HG03457 (cell line): ENCODE results near the gene TNC.
"Not testable (repeated sequence)": the region's sequence is repeated elsewhere in the genome, so short reads cannot be mapped to it uniquely, and the experiment has no call there.

Experiments
- ATAC-seq: cut with Tn5 transposase; IDR thresholded peaks from one replicate; pipeline ENCODE4 v1.9.1; 2021; ENCODE audit warnings: moderate number of reproducible peaks; ENCODE audit not compliant: unreplicated experiment

TNC gene

DNA sequence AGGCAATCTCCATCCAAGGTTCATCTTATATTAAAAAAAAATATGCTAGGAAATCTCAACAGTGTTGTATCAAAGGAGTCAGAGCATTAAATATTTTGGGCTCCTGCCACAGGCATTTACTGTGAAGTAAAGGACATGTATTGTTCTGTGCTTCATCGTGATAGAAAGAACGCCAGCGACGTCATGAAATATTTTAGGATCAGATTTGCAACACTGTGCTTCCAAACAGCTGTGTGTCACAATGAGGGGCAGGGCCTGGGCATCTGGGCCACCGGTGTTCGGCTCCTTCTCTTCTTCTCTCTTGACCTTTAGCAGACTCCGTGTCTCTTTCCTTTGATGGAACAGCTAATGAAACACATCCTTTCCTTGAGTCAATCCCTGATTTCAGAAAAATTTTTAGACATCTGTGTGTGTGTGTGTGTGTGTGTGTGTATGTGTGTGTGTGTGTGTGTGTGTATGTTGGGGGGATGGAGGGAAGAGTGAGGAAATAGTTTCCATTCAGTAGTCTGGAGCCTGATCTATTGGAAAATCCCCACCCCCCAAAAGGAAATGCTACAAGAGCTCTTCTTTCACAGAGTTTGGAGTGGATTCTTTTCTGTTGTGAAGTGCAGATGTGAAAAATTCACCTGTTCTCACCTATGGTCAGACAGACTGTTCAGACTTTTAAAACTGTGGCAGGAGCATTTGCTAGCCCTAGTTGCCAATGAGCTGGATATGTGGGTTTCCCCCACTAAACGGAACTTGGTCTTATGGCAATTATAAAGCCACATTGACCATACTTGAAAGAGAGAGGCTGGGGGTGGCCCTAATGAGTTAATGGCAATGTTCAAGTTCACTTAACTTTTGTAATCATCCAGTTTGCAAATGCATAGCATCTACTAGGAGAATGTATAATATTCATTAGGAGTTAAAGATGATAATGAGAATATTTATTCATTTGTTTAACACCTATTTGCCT is 18.1 kb upstream of the TNC start:
- no peak for ATAC-seq

DNA sequence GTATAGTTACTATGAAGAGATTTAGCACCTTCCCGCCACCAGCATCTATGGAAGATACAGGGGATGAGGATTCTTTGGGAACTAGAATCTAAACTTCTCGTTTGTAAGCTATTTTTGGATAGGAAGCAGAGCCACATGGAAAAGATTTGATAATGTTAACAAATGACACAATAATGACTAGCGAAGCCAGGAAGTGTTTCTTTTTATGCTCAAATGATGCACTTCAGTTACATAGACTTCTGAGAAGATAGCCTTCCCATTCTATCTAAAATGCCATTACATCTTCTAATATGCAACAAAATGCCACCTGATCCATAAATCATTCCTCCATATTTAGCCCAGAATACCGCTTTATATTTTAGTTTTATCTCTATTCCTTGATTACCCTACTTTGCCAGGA is 17.0 kb upstream of the TNC start:
- no peak for ATAC-seq

DNA sequence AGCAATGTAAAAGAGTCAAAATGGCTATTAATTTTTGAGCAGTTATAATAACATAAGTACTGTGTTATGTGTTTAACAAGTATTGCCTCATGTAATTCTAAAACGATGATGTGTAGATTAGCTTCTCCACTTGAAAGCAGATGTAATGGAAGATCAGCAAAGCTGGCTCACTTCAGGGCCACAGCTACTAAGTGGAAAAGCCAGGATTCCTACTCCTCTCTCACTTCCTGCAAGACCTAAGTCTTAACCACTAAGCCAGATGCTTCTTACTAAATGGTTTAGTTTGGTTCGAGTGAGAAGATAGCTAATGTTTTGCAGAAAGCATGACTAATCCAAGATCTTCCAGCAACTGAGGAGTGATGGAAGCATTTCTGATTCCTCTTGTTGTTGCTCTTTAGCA is 15.7 kb upstream of the TNC start:
- no peak for ATAC-seq

DNA sequence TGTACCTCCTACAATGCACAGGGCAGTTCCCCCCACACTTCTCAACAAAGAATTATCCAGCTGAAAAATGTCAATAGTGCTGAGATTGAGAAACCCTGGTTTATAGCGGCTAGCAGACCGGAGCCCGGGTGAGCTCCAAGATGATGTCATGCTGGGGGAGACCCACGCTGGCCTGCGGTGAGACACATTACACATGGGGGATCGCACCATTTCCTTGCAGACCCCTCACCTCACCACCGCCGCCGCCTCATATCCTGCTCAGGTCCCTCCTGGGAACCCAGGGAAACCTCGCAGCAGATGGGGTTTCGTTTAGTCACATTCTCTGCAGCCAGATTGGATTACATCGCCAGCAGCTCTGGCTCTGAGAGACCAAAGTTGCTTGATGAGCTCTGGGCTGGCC is 14.7 kb upstream of the TNC start:
- no peak for ATAC-seq

DNA sequence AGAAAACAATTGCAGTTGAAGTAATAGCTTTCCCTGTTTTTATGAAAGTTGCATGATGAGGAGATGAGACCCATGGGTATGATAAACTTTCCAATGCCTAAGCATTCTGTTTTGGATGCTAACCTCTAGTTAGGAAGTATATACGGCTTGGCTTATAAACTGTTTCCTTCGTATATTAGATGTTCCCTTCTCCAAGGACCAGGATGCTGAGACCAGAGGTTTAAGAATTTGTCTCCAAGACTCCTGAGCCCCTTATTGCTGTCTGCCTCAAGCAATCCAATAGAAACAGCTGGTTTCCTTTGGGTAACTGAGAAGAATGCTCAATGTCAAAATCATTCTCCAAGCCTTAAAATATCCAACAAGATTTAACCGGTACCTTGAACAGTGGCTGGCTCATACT is 12.2 kb upstream of the TNC start:
- ATAC-seq = no peak

DNA sequence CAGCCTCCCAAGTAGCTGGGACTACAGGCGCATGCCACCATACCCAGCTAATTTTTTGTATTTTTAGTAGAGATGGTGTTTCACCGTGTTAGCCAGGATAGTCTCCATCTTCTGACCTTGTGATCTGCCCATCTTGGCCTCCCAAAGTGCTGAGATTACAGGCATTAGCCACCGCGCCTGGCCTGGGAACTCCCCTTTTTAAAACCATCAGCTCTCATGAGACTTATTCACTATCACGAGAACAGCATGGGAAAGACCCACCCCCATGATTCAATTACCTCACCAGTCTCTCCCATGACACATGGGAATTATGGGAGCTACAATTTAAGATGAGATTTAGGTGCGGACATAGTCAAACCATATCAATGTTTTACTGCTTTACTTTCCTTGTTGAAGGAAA is 10.8 kb upstream of the TNC start:
- ATAC-seq = not testable (repeated sequence)

DNA sequence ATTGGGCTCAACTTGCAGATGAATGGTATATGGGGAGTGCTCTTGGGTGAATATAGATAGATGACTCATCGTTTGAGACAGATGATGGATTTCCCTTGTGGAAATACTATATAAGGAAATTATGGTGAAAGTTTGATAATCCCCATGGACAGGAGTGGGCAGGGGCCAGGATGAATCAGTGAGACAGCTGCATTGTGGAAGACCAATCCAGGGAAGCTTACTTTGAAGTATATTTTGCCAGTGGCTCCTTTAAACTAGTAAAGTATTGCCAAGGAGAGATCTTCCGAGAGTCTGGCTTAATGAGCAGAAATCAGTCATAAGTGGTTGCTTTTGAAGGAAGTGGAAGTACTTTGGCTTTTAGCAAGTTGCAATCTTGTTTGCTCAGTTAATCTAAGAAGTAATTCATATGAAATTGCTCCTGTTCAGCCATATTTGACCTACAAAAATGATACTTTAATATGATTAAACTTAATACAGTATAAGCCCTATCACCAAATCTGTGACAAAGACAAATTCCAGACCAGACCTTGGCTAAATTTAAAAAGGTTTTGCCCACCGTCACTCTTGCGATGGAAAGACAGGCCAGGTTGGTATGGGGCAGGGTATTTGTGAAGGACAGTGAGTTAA is 9.3 kb upstream of the TNC start:
- no peak for ATAC-seq

DNA sequence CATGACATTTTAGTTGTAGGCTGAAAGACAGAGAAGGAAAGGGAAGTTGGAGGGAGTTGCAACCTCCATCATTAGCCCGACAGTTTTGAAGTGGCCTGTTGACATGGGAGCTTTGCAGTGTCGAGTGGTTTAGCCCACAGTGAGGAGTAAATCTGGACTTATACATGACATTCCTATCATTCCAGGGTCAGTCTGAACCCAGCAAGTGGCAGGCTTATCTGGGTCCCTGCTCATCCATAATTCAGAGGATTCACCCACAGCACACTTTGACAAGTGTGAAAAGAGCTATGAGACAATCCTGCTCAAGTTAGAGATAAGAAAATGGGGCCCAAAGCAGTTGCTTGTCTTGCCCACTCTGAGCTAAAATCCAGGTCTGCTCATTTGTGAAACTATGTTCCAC is 8.4 kb upstream of the TNC start:
- no peak for ATAC-seq

DNA sequence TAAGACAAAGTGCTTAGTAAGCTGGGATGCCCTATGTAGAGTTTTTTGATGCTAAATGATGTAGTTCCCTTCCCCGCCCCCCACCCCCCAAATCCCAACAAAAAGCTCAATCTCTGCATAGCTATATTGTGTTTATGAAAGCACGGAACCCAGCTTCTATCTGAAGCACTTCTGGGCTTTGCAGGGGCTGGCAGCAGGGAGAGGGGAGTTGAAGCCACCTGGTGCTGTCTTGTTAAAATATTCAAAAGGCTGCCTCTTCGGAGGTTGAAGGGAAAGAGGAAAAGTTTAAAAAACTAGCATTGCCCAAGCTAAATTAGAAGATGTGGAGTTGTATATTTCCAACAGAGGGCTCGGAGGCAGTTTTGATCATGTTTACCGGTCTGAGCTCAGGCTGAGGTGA is 5.0 kb upstream of the TNC start:
- ATAC-seq = no peak

DNA sequence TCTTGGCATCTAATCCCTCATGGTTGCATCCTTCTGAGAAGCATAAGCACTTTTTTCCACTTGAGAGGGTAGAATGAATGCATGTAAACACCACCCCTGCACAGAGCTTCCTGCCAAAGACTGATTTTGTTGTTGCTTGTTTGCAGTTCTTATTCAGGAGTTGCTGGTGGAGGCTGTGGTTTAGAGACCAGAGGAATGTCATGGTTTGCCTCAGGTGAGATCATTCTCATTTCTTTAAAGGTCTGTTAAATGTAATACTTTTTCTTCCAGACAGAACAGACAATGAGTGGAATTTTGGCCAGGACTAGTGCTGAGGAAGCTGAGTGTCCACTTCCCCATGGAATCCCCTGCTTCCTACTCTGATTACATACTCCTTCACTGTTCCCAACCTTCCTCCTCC is 3.2 kb upstream of the TNC start:
- no peak for ATAC-seq

DNA sequence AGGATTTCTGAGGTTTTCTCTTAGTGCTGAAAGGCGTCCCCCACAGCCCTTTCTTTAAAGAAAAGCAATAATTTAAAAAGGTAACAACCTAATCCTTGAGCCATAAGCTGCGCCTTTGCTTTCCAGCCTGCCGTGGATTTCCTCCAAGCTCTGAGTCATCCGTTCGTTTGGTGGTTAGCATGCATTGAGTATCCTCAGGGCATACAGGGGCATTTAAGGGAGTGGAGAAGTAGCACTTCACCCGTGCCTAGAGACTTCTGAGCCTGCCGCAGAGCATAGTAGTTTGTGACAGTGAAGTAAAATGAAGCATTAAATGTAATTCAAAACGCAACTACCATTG is 892 bp upstream of the TNC start:
- ATAC-seq = no peak

DNA sequence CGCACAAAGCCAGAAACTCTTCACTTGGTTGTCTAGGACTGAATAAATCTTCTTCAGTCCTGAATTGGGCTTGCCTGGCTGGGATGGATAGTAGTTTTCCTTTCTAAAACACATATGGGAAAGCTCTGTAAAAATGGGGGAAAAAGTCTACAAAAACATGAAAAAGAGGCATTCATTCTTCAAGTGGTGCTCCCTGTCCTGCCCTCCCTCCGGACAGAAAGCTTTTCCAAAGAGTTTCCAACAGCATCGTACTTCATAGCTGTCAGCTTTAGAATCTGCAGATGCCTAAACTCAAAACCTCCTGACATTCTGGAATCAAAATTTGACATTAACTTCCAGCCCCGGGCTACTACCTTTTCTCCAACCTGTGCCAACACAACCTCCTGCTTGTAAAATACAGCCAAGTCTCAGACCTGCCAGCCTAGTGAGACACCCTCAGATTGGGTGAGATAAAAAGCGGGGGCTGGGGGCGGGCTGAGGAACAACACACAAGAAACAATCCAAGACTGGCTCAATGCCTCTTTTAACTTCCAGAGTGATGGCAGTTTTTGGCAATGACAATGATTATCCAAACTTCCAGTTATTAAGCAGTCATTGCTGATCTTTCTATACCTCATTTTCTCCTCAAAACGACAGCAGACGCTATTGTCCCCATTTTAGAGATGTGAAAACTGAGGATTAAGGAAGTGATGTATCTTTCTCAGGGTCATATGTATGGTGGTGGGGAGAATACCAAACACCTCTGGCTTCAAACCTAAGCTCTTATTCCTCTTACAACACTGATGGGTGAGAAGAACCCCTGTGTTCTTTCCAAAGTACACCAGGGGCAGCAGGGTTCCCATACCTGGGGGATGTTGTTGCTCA is 1.3 kb downstream of the TNC start:
- no peak for ATAC-seq

DNA sequence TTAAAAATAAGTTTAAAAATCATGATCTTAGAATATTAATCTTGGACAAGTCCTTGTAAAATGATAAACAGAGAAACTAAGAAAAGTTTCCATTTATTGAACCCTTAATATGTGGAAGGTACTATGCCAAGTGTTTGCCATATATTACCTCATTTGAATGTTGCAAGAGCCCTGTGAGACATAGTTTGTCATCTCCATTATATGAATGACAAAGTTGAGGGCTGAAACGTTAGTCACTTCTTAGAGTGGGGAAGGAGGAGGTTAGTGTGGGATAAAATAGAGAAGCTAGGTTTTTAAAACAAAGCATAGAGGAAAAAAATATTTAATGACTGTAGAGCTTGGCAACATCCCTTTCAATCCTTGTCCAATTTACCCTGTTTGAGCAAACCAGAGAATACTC is 2.0 kb downstream of the TNC start:
- no peak for ATAC-seq

DNA sequence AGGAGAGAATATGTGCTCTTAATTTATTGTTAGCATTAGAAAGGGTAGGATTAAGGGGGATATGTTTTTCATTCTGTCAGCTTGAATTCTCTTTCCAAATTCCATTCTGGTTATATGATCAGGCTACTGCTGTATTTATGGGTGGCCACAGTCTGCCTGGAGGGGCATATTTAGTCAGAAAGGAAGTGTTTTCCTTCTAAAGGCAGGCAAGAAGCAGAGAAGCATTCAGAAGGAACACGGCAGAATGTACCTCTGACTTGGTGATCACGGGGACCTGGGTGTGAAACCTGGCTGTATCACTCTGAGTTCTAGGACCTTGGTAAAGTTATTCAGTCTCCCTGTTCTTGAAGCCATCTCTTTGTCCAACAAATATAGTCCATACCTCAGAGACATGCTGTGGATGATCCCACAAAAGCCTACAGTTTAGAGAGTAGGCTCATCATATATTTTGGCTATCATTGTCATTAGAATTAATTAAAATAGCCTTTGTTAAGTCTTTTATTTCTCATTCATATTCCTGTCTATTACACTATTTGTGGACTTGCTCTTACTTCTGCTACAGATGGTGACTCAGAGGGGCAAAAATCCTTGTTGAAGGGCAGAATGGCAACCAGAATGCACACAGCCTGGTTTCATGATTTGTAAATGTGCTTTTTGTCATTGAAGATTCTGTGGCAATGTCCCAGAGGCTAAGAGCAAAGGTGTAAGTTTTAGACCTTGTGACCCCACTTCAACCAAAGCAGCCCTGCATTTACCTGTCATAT is 2.7 kb downstream of the TNC start:
- ATAC-seq = no peak

DNA sequence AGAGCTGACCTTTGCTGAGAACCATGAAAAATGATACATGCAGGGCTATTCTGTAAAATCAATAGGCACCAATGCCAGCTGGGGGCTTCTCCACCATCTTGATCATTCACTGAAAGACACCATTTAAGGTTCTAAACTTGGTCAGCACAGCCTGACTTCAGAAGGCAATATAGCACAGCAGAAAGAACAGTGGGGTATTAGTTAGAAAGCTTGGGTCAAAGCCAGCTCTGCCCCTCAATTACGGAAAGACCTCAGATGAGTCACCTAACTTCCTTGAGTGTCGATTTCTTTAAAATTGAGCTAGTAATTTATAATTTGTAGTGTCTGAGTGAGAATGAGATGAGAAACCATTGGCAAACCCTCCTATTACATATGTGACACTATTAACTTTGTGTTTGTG is 3.4 kb downstream of the TNC start:
- ATAC-seq = no peak

DNA sequence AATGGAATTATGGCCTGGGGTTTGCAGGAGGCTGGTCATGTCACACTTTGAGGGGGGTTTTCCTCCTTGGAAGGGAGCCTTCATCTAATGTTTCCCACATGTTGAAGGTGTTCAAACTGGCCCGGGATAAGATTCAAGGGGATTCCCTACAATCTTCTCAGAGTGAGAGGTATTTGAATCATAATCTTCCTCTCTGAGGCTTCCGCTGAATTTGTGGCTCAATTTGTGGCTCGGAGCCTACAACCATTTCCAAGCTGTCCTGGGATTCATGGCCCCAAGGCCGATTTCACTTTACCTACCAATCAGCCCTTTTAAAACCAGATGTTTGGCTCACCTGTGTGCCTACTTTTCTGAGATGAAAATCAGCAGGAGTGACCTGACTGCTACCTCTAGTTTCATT is 3.9 kb downstream of the TNC start:
- ATAC-seq = no peak

DNA sequence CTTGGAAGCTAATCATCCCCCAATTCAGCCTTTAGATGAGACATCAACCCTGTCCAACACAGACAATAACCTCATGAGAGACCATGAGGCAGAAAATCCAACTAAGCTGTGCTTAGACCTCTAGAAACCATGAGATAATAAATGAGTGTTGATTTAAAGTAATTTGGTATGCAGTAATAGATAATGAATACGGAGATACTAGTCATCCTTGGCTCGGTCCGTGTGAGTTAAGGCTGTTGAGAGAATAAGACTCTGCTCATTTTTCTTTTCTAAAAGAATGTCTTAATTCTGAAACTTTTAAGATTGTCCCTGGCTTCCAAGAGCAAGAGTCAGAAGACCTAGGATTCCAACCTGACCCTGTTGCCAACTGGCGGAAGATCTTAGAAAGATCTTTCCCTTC is 6.1 kb downstream of the TNC start:
- ATAC-seq = no peak

DNA sequence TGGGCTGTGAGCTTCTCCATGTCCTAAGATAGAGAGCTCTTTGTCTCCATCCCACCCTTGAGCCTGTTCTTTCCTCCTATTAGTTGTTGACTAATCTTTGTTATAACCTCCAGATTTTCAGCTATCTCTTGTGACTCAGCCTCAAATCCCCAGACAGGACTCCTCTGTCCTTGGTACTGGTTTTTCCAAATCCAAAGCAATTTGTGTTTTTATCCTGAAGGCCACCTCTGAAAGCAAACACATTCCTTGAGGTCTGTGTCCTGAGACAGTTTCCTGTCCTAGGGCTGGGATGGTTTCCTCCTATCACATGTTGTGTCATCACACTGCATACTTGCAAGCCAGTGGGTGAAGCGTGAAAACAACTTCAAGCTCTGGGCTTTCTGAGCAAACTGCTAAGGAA is 8.5 kb downstream of the TNC start:
- no peak for ATAC-seq

DNA sequence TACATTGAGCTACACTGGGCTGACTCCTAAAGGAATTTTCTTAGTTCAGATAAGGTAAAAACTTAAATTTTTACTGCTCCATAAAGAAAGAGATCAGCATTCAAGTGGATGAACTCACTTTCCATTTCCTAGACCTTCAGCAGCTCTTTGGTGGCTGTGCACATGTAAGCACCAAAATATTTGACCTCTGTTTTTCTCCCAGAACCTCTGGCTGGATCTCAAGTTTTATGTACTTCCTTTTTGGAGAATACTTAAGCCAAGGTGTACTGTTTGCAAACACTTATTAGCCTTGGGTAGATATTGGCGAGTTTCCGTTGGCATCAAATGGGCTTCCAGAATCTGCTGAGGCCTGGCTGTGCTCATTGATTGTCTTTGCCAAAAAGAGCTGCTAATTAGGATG is 10.3 kb downstream of the TNC start:
- no peak for ATAC-seq

DNA sequence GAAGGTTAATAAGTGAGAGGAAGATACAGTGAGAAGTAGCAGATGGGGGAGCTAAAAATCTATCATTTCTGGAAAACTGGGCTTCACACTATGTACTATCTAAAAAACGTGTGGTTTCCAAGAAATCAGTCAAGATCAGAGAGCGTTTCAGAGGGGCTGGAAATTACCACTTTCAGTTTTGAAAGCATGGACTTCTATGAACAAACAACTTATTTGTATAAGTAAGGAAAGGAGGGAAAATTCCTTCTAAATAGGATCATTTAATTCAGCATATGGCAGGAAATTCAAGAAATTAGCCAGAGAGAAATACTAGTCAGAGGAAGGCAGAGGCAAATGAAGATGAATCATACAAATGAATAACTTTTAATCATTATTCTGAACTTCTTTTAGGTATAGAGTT is 11.3 kb downstream of the TNC start:
- no peak for ATAC-seq

DNA sequence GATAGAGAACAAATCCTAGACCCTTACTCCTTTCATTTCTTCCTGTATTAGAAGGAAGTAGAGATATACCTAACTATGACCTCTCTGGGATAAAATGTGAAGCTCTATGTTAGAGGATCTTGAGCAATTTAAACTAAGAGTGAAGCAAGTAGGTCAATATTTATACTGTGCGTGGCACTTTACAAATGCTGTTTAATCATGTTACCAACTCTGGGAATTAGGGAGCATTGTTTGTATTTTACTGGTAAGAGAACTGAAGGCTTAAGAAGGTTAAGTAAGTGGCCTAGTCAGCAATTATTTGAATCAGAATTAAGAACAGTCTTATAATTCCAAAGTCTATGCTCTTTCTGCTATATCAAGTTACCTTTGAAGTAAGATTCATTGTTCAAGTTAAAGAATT is 12.0 kb downstream of the TNC start:
- ATAC-seq = no peak
